HG03066 (cell line): ENCODE results near the gene SLC34A3.

ENCODE experiments used
- ATAC-seq: cut with Tn5 transposase; IDR thresholded peaks from one replicate; pipeline ENCODE4 v1.9.1; 2021; ENCODE audit warnings: low read depth; ENCODE audit not compliant: unreplicated experiment

SLC34A3 gene

GRCh38 chr9:137194909-137195308 lies 35.8 kb upstream of the SLC34A3 start:
- no peak for ATAC-seq

DNA sequence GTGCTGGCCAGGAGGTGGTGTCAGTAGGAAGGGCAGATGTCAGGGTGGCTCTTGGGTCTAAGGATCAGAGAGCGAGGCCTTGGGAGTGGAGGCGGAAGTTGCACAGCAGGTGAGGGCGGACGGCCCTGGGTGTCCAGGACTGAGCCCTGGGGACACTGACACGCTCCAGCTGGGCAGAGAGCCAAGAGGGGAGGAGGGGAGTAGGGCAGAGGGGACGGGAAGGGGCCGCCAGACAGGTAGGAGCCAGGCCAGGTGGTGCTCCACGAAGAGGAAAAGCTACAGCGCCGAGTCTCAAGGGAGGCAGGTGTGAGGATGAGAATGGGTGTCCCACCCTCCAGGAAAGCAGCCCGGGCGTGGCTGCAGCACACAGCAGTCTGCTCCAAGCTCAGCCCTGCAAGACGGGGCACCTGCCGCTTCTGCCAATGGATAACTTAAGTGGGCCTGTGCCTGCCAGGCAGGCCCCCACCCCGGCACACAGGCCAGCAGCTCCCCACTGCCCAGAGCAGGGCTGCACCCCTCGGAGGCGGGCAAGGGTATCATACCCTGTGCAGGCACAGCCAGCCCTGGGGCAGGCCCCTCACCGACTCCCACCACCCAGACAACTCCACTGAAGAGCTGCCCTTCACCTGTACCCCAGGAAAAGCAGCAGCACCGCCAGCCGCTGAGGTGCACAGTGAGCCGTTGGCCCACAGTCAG lies 35.0 kb upstream of the SLC34A3 start:
- ATAC-seq = no peak

GRCh38 chr9:137198051-137198901 lies 32.4 kb upstream of the SLC34A3 start:
- ATAC-seq = no peak

DNA sequence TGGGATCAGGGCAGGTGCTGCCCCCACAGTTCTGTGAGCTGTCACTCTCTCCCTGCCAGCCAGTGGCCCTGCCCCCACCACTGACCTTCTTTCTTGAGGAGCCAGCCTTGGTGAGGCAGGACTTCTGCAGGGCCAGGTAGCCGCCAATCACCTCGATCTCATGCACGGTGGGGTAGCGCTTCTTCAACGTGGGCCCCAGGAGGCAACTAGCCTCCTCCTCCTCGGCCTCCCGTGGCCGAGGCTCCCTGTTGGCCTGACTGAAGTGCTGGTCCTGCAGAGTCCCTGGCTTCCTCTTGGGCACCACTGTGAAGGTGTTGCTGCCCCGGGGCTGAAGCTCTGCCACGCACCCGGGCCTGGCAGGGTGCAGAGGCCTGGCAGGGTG lies 31.8 kb upstream of the SLC34A3 start:
- ATAC-seq = no peak

- ATAC-seq = no peak
Observed at GRCh38 chr9:137199411-137200121, 31.1 kb upstream of the SLC34A3 start.

DNA sequence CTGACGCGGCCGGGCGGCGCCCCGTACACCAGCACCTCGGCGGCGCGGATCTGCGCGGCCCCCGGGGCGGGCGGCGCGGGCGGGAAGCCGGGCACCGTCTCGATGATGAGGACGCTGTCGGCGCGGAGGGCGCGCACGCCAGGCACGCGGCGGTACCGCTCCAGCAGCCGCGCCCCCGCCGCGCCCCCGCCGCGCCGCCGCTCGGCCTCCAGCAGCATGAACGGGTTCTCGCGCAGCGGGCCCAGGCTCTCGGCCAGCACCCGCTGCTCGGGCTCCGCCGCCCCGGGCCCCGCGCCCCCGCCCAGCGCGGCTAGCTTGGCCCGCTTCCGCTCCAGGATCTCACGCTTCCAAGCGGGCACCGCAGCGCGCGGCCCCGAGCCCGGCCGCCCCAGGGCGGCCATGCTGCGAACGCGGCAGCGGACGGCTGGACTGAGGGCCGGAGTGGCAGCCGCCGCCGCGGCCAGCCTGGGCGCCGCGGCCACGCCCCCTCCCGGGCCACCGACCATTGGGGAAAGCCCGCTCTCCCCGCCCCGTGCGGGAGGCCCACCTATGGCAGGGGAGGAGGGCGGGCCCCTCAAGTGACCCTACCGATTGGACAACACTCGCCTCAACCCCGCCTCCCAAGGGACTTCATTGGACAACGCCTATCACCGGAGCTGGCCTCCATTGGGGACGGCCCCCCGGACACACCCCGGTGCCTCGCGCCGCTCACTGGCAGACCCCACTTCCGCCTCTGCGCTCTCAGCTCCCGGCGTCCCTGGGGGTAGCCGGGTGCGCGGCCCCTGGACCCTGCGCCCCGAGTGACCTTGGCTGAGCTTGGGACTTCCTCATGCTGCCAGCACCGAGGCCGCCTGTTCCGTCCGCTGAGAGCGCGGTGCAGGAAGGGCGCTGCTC lies 30.1 kb upstream of the SLC34A3 start, which contains the start of gene TPRN:
Gene TPRN (minus strand): TSS at position 431 of the 894 bp plus-strand sequence. CDS start 30 bp downstream, at position 401.
- ATAC-seq = peak; percentile 92

DNA sequence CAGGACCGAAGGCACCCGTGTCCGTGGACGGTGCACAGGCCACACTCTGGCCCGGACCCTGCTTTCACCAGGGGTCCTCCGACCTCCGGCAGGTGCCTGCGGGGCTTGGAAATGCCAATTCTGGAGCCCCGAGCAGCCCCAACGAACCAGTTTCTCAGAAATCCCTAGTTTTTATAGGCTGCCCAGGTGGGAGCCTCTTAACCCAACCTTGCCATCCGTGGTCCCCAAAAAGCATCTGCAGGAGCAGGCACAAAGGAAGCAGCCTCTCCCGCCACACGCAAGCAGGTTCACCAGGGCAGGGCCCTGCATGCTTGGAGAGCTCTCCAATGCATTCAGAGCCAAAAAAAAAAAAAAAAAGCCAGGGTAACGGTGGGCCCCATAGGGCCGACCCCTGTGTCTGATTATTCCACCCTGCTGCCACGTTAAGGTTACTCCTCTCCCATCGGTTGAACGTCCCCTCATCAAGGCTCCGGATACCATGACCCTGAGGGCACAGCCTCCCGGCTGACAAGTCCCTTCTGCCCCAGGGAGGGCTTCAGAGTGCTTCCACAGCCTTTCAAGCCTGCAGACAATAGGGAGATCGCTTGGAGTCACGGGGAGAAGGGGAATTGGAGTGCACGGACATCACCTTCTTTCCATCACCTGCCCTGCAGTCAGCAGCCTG lies 29.4 kb upstream of the SLC34A3 start:
- ATAC-seq = no peak

GRCh38 chr9:137202966-137203365 lies 27.7 kb upstream of the SLC34A3 start:
- no peak for ATAC-seq

DNA sequence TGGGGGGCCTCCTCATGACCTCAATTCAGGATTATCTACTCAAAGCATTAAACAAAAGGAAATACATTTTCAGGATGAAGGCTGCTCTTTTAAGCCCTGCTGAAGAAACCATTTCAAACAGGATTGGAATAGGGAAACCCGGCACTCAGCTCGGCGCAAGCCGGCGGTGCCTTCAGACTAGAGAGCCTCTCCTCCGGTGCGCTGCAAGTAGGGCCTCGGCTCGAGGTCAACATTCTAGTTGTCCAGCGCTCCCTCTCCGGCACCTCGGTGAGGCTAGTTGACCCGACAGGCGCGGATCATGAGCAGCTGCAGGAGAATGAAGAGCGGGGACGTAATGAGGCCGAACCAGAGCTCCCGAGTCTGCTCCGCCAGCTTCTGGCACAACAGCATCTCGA lies 26.0 kb upstream of the SLC34A3 start:
- ATAC-seq = no peak

DNA sequence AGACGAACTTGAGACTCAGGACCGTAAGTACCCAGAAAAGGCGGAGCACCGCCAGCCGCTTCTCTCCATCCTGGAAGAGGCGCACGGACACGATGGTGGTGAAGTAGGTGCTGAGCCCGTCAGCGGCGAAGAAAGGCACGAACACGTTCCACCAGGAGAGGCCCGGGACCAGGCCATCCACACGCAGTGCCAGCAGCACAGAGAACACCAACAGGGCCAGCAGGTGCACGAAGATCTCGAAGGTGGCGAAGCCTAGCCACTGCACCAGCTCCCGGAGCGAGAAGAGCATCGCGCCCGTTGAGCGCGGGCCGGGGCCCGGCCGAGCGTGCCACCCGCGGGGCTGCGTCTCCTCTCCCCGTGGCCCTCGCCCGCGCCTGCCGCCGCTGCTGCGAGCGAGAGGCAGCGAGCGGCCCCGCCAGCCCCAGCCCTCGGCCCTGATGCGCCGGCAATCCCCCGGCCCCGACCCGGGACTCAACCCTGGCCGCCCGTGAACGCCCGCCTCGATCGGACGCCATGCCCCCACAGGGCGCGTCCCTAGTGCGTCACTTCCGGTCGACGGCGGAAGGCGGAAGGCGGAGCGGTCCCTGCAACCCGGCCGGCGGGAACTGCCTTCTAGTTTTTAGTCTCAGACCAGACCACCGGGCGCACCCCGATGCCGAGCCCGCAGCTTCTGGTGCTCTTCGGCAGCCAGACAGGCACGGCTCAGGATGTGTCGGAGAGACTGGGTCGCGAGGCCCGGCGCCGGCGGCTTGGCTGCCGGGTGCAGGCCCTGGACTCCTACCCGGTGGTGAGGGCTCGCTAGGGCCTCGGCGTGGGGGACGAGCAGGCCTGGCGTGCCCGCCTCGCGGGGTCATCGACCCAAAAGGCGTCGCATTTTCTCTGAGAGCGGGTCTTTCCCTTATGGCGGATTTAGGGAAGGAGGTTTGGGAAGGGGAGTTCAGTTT lies 25.3 kb upstream of the SLC34A3 start, which contains the start of the genes NDOR1 and TMEM203:
Gene NDOR1 (plus strand): TSS at position 575 of the 944 bp plus-strand sequence. CDS start 78 bp downstream, at position 653.
Gene TMEM203 (minus strand): TSS at position 523 of the 944 bp plus-strand sequence. CDS start 234 bp downstream, at position 289.
- no peak for ATAC-seq

GRCh38 chr9:137206602-137207001 lies 24.1 kb upstream of the SLC34A3 start:
- ATAC-seq = no peak

DNA sequence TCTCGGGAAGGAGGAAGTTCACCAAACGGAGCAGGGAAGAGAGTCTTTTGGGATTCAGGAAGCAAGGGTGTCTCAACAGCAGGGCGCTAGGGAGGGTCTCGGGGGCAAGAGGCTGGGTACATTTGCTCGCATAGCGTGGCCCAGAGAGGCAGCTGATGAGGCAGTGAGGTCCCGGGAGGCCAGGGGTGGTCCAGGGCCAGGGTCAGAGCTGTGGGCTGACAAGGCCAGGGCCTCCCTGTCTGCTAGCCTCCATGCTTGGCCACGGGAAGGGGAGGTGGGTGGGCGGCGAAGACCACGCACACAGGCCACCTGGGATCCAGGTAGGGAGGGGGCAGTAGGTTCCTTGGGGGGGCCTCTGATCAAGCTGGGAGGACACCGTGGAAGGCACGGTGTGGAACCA lies 19.2 kb upstream of the SLC34A3 start:
- no peak for ATAC-seq

DNA sequence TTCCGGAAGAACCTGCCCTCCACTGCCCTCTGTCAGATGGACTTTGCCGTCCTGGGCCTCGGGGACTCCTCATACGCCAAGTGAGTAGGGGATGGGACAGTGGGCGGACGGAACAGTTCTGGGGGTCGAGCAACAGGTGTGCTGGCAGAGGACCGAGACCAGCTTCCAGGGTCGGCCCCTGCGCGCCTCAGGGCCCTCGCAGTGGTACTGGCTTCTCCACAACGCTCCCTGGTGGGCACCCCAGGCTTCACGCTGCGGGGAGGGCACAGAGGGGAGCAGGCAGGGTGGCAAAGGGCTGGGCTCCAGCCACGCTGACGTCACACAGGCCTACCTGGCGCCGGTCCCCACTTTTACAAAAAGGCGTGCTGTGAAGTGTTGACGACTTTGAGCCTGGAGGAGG lies 18.2 kb upstream of the SLC34A3 start:
- ATAC-seq = no peak

GRCh38 chr9:137213160-137214060 lies 17.3 kb upstream of the SLC34A3 start:
- no peak for ATAC-seq

- ATAC-seq = no peak
Observed at GRCh38 chr9:137214620-137215019, 16.1 kb upstream of the SLC34A3 start.

- no peak for ATAC-seq
Observed at GRCh38 chr9:137215196-137215986, 15.3 kb upstream of the SLC34A3 start.
